Rectal smooth muscle tissue (tissue), 1 donor: Measurements from ENCODE around the gene LRWD1.
"Not testable (repeated sequence)": the region's sequence is repeated elsewhere in the genome, so short reads cannot be mapped to it uniquely, and the experiment has no call there.

Source experiments
- H3K27ac ChIP-seq: one replicate; pipeline ENCODE4 v1.7.0; 2013; ENCODE audit warnings: low read depth, low read length, inconsistent platforms
- H3K27me3 ChIP-seq: one replicate; pipeline ENCODE4 v1.7.0; 2013; ENCODE audit warnings: low read length; ENCODE audit not compliant: control insufficient read depth, insufficient read depth
- H3K36me3 ChIP-seq: one replicate; pipeline ENCODE4 v1.7.0; 2013; ENCODE audit warnings: low read length; ENCODE audit not compliant: control insufficient read depth, insufficient read depth
- H3K4me1 ChIP-seq: one replicate; pipeline ENCODE4 v1.7.0; 2013; ENCODE audit warnings: low read length; ENCODE audit not compliant: control insufficient read depth, insufficient read depth
- H3K4me3 ChIP-seq: one replicate; pipeline ENCODE4 v1.7.0; 2013; ENCODE audit warnings: low read length
- H3K9ac ChIP-seq: one replicate; pipeline ENCODE4 v1.7.0; 2013; ENCODE audit warnings: low read length

Gene LRWD1

GRCh38 chr7:102474736-102475435 is 10.1 kb downstream of the LRWD1 start:
- H3K36me3 ChIP-seq, H3K27me3 ChIP-seq, H3K9ac ChIP-seq, H3K4me3 ChIP-seq, H3K4me1 ChIP-seq, H3K27ac ChIP-seq: not testable (repeated sequence)

- H3K27ac ChIP-seq, H3K4me3 ChIP-seq: not testable (repeated sequence)
Observed at GRCh38 chr7:102478314-102479208, 13.8 kb downstream of the LRWD1 start, which contains the start of gene POLR2J. POLR2J (minus strand) TSS chr7:102478922; CDS start chr7:102478860, 62 bp downstream.

GRCh38 chr7:102479209-102479584 is 14.4 kb downstream of the LRWD1 start:
- not testable (repeated sequence) for H3K9ac ChIP-seq, H3K27ac ChIP-seq, H3K27me3 ChIP-seq, H3K4me3 ChIP-seq, H3K36me3 ChIP-seq, H3K4me1 ChIP-seq

More at GRCh38 chr7:102478314-102479208, 13.8 kb downstream of the LRWD1 start, which contains the start of gene POLR2J:
- H3K36me3 ChIP-seq, H3K4me1 ChIP-seq, H3K27me3 ChIP-seq, H3K9ac ChIP-seq: not testable (repeated sequence)

- H3K36me3 ChIP-seq, H3K9ac ChIP-seq: not testable (repeated sequence)
Observed at GRCh38 chr7:102479982-102480637, 15.3 kb downstream of the LRWD1 start.

DNA sequence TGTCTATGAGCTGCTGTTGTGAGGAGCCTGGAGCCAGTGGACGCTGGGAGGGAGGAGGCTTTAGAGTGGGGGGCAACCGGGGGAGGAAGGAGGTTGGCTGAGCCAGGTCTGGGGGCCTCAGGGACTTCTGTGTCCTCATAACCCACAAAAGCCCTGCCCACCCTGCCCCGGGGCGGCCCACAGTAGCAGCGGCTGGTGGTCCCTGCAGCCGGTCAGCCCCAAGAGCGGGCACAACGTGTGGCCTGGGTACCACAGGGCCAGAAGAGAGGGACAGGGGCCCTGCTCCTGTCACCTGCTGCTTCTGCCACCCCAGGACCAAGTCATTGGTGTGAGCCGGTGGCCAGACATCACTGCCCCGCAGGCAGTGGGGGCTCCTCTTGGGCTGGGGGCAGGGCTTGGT is 17.2 kb downstream of the LRWD1 start:
- not testable (repeated sequence) for H3K9ac ChIP-seq, H3K4me3 ChIP-seq, H3K27ac ChIP-seq, H3K4me1 ChIP-seq, H3K27me3 ChIP-seq, H3K36me3 ChIP-seq

More at GRCh38 chr7:102479982-102480637, 15.3 kb downstream of the LRWD1 start:
- H3K4me1 ChIP-seq, H3K27ac ChIP-seq, H3K4me3 ChIP-seq, H3K27me3 ChIP-seq: not testable (repeated sequence)

GRCh38 chr7:102484317-102484716 is 19.5 kb downstream of the LRWD1 start:
- H3K4me1 ChIP-seq, H3K27ac ChIP-seq, H3K4me3 ChIP-seq, H3K27me3 ChIP-seq, H3K36me3 ChIP-seq, H3K9ac ChIP-seq: not testable (repeated sequence)

DNA sequence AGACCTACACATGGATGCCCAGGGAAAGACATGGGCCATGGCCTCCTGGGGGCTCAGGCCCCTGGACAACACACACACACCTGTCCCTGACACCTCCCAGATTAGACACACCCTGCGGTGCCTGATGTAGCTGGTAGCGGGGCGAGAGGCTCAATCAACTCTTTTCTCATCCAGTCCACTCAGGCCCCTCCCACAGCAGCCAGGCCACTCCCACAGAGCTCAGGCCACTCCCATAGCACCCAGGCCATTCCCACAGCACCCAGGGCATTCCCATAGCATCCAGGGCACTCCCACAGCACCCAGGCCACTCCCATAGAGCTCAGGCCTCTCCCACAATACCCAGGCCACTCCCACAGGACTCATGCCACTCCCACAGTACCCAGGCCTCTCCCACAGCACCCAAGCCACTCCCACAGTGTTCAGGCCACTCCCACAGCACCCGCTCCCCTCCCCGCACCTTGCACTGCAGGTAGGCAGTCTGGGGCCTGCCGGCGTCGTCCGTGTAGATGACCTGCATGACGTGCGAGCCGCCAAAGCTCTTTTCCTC is 25.8 kb downstream of the LRWD1 start:
- not testable (repeated sequence) for H3K36me3 ChIP-seq, H3K27me3 ChIP-seq, H3K27ac ChIP-seq, H3K4me3 ChIP-seq, H3K9ac ChIP-seq, H3K4me1 ChIP-seq

DNA sequence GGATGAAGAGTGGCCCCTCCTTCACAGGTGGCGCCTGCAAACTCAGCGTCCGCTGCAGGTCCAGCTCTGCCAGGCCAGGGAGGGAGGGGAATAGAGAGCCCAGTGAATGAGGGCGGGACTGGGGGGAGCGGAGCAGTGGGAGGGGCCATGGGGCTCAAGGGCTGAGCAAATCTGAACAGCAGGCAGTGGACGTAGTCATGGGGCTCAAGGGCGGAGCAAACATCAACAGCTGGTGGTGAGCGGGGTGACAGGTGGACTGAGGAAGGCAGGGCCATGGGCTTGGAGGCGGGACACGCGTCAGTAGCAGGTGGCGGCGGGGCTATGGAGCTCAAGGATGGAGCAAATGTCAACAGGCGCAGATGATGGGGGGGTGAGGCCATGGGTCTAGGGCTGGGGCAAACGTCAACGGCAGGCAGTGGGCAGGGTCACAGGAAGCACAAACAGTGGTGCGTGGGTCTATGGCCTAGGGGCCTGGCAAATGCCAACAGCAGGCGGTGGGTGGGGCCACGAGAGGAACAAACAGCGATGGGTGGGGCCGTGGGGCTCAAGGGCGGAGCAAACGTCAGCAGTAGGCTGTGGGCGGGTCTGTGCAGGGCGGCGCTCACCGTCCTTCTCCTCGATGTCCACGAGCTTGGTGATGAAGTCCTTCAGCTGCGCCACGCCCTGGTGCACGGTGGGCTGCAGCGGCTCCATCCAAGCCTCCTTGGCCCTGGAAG is 28.6 kb downstream of the LRWD1 start:
- not testable (repeated sequence) for H3K4me1 ChIP-seq, H3K27me3 ChIP-seq, H3K27ac ChIP-seq, H3K4me3 ChIP-seq, H3K36me3 ChIP-seq, H3K9ac ChIP-seq

DNA sequence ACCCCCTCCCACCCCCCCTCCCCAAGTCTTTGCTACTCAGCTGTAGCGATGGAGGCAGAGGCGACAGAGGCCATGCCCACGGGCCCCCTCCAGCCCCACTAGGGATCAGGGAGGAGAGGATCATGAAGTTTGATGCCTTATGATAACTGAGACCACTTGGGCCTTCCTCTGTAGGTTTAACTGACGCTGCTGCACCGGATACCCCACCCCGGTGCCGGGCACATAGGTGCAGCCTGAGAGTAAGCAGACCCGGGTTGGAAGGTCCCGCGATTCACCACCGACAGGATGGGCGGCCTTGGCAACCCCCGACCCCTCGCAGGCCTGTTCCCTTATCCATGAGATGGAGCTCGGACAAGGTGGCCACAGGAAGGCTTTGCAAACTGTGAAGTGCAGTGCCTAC is 29.2 kb downstream of the LRWD1 start:
- H3K27me3 ChIP-seq, H3K4me3 ChIP-seq, H3K4me1 ChIP-seq, H3K27ac ChIP-seq, H3K36me3 ChIP-seq, H3K9ac ChIP-seq: not testable (repeated sequence)

DNA sequence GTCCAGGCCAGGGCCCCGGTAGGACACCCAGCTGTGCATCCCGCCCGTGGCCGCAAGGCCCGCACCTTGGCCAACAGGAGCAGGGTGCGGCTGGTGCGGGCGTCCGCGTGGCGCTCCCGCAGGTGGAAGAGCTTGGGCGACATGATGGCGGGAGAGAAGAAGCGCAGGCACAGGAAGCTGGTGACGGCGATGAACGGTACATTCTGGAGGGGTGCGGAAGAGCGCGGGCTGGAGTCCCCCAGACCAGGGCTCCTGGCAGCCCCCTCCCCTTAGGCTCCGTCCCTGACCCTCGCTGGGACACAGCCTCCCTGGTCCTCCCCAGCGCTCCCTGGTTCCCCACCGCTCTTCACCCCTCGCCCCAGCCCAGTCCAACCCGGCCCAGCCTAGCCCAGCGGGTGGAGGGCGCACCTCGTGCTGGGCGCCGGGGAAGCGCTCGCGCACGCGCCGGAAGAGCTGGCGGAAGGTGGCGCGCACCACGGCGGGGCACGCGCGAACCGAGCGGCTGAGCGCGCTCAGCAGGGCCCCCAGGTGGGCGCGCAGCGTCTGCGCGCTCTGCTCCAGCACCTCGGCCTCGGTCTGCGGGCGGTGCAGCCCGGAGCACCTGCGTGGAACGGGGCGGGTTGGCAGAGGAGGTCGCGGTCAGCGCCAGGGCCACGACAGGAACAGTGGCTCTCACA is 29.8 kb downstream of the LRWD1 start:
- not testable (repeated sequence) for H3K9ac ChIP-seq, H3K27me3 ChIP-seq, H3K27ac ChIP-seq, H3K36me3 ChIP-seq, H3K4me3 ChIP-seq, H3K4me1 ChIP-seq

GRCh38 chr7:102496861-102497260 is 32.1 kb downstream of the LRWD1 start:
- H3K4me1 ChIP-seq, H3K27me3 ChIP-seq, H3K9ac ChIP-seq, H3K27ac ChIP-seq, H3K36me3 ChIP-seq, H3K4me3 ChIP-seq: not testable (repeated sequence)
